ENCODE measurements around the gene SRF. TPM values are rescaled to one million over a fixed set of nuclear protein-coding genes. Genes with fewer than 3 reads are reported as not detected.

The SRF gene
- total and polyA plus RNA-seq, 3 donors from 2014 or later = 28.4 to 39.2 (median 36.5) TPM

- intact Hi-C loops (cut with DNase I; ENCODE audit: low total_unique reads) = no loop called here
- 64 to 75% methylated on average over 7 of the region's 7 CpGs for WGBS, 2 donors
- no peaks in the 10 kb centered on the region for H3K4me1 ChIP-seq
- no peak for DNase-seq
- no peak overlapping the region for H3K4me3 ChIP-seq
- H3K27ac ChIP-seq = no peak overlapping the region
- H3K36me3 ChIP-seq (ENCODE audit: low read depth, missing control alignments) = no peaks in the 10 kb centered on the region
- no peaks in the 10 kb centered on the region for H3K9me3 ChIP-seq
- TF ChIP-seq POLR2A (IDR thresholded peaks at IDR 0.05) = no peak
- no peak for TF ChIP-seq CTCF (IDR thresholded peaks at IDR 0.05)
- no peaks in the 10 kb centered on the region for H3K27me3 ChIP-seq
Measured at GRCh38 chr6:43150051-43150751, 20.9 kb upstream of the SRF start.

GRCh38 chr6:43159599-43159998 lies 11.5 kb upstream of the SRF start:
- no peak overlapping the region for H3K27ac ChIP-seq
- intact Hi-C loops (cut with DNase I; ENCODE audit: low total_unique reads) = no loop called here
- no peaks in the 10 kb centered on the region for H3K27me3 ChIP-seq
- no peaks in the 10 kb centered on the region for H3K4me1 ChIP-seq
- H3K4me3 ChIP-seq = no peak overlapping the region
- 94 to 96% methylated on average over 9 to 11 of the region's 11 CpGs for whole genome bisulfite sequencing, 2 donors
- no peak for DNase-seq
- H3K9me3 ChIP-seq = no peaks in the 10 kb centered on the region
- no peaks in the 10 kb centered on the region for H3K36me3 ChIP-seq (ENCODE audit: low read depth, missing control alignments)
- TF ChIP-seq POLR2A (IDR thresholded peaks at IDR 0.05) (no peak), CTCF (IDR thresholded peaks at IDR 0.05) (no peak)

- intact Hi-C loops (cut with DNase I; ENCODE audit: low total_unique reads) = no loop called here
- Histone ChIP-seq H3K36me3 (ENCODE audit: low read depth, missing control alignments) (no peaks in the 10 kb centered on the region), H3K4me1 (no peaks in the 10 kb centered on the region)
Measured at GRCh38 chr6:43163899-43164298, 7.2 kb upstream of the SRF start.

GRCh38 chr6:43170417-43170930 lies 595 bp upstream of the SRF start:
- 0 to 1% methylated on average over 18 of the region's 18 CpGs for WGBS, 2 donors

More at GRCh38 chr6:43163899-43164298, 7.2 kb upstream of the SRF start:
- TF ChIP-seq CTCF (IDR thresholded peaks at IDR 0.05) (no peak), POLR2A (IDR thresholded peaks at IDR 0.05) (no peak)
- Histone ChIP-seq H3K27ac (no peak overlapping the region), H3K9me3 (no peaks in the 10 kb centered on the region), H3K27me3 (no peaks in the 10 kb centered on the region), H3K4me3 (no peak overlapping the region)
- DNase-seq = no peak

More at GRCh38 chr6:43170417-43170930, 595 bp upstream of the SRF start:
- H3K9me3 ChIP-seq = no peaks in the 10 kb centered on the region
- peak; percentile 84 for DNase-seq
- H3K27me3 ChIP-seq = no peaks in the 10 kb centered on the region
- no peaks in the 10 kb centered on the region for H3K36me3 ChIP-seq (ENCODE audit: low read depth, missing control alignments)
- TF ChIP-seq POLR2A (IDR thresholded peaks at IDR 0.05) (no peak), CTCF (IDR thresholded peaks at IDR 0.05) (no peak)
- intact Hi-C loops (cut with DNase I; ENCODE audit: low total_unique reads) = no loop called here
- H3K4me1 ChIP-seq = peaks cover 18% of the 10 kb centered on the region
- H3K27ac ChIP-seq = peak overlapping the region; percentile 93 to 99
- peak overlapping the region; percentile 90 to 94 for H3K4me3 ChIP-seq
